Breast epithelium (tissue), 4 donors: ENCODE results near the gene PTPRM. TPM values are rescaled to one million over a fixed set of nuclear protein-coding genes. Genes with fewer than 3 reads are reported as not detected.

Experiments
- DNase-seq, 2 donors: peaks; one replicate each; pipeline ENCODE4 v3.0.0-alpha.2; 2019; ENCODE audit warnings: low spot score in 2 of 2
- H3K27ac ChIP-seq, 2 donors: fragments of 200-600 bp; sonication (generic) in 1 of 2; one replicate each; pipeline ENCODE4 v1.5.1; 2016 to 2019; ENCODE audit warnings: mild to moderate bottlenecking in 1 of 2
- H3K27me3 ChIP-seq, 2 donors: fragments of 200-600 bp; sonication (generic) in 1 of 2; one replicate each; pipeline versions ENCODE4 v1.5.1 to v1.6.0; 2017 to 2019; ENCODE audit warnings: control low read depth in 1 of 2, mild to moderate bottlenecking in 1 of 2
- H3K36me3 ChIP-seq: fragments of 200-600 bp; one replicate; pipeline ENCODE4 v1.5.1; 2019
- H3K4me1 ChIP-seq, 2 donors: fragments of 200-600 bp; sonication (generic); one replicate each; pipeline ENCODE4 v1.5.1; 2016 to 2019; ENCODE audit warnings: control low read depth in 1 of 2
- H3K4me3 ChIP-seq, 3 donors: fragments of 200-600 bp; sonication (generic); 1 replicate in 2 of 3; 2 replicates in 1 of 3; pipeline ENCODE4 v1.5.1; 2016 to 2019; ENCODE audit warnings: mild to moderate bottlenecking in 3 of 3, moderate library complexity in 2 of 3
- H3K9me3 ChIP-seq, 2 donors: fragments of 200-600 bp; sonication (generic) in 1 of 2; one replicate each; pipeline ENCODE4 v1.5.1; 2016 to 2019; ENCODE audit warnings: control low read depth in 1 of 2
- POLR2A ChIP-seq: fragments of 450-650 bp; IDR thresholded peaks from one replicate; pipeline ENCODE4 v1.6.1; 2016; ENCODE audit warnings: antibody characterized with exemption, mild to moderate bottlenecking, moderate library complexity
- POLR2AphosphoS5 ChIP-seq, 3 donors: sonication (generic); formaldehyde crosslinking; IDR thresholded peaks; one replicate each; pipeline ENCODE4 v1.6.1; 2017; ENCODE audit warnings: antibody characterized with exemption in 3 of 3
- intact Hi-C: fragments of 100-400 bp; cut with DNase I; formaldehyde crosslinking; loops from one replicate; pipeline ENCODE4 v1.15.1; 2023; ENCODE audit warnings: low total_unique reads
- total RNA-seq, 3 donors: library from RNA; depleted of rRNA; stranded (reverse); fragments of >200 nt; gene quantifications; one replicate each; pipeline ENCODE4 v1.1.0, GENCODE V29; 2016
- TF ChIP-seq, protein P1 (sequence below), 3 donors: fragments of 450-650 bp; IDR thresholded peaks; one replicate each; pipeline ENCODE4 v1.5.1; 2016 to 2017; ENCODE audit warnings: antibody characterized with exemption in 3 of 3, mild to moderate bottlenecking in 3 of 3, moderate library complexity in 3 of 3

PTPRM gene
- total RNA-seq, 3 donors from 2014 or later: 41.7 to 181 (median 140) TPM

DNA sequence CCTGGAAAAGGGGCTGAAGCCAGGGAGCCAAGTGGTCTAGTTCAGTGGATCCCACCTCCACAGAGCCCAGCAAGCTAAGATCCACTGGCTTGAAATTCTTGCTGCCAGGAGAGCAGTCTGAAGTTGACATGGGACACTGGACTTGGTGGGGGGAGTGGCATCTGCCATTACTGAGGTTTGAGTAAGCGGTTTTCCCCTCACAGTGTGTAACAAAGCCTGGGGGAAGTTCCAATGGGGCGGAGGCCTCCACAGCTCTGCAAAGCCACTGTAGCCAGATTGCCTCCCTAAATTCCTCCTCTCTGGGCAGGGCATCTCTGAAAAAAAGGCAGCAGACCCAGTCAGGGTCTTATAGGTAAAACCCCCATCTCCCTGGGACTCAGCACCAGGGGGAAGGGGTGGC is 144.4 kb downstream of the PTPRM start:
- Histone ChIP-seq H3K4me1 (no peaks in the 10 kb centered on the region), H3K4me3 (no peak overlapping the region), H3K27ac (no peak overlapping the region), H3K27me3 (no peaks in the 10 kb centered on the region), H3K36me3 (no peaks in the 10 kb centered on the region), H3K9me3 (peaks cover 0 to 17% of the 10 kb centered on the region in 2 donors)
- intact Hi-C loops: no loop called here
- DNase-seq: no peak
- no peak for TF ChIP-seq POLR2A
- TF ChIP-seq POLR2AphosphoS5 (IDR thresholded peaks at IDR 0.05): no peak
- TF ChIP-seq, protein P1, sequence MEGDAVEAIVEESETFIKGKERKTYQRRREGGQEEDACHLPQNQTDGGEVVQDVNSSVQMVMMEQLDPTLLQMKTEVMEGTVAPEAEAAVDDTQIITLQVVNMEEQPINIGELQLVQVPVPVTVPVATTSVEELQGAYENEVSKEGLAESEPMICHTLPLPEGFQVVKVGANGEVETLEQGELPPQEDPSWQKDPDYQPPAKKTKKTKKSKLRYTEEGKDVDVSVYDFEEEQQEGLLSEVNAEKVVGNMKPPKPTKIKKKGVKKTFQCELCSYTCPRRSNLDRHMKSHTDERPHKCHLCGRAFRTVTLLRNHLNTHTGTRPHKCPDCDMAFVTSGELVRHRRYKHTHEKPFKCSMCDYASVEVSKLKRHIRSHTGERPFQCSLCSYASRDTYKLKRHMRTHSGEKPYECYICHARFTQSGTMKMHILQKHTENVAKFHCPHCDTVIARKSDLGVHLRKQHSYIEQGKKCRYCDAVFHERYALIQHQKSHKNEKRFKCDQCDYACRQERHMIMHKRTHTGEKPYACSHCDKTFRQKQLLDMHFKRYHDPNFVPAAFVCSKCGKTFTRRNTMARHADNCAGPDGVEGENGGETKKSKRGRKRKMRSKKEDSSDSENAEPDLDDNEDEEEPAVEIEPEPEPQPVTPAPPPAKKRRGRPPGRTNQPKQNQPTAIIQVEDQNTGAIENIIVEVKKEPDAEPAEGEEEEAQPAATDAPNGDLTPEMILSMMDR (IDR thresholded peaks at IDR 0.05): no peak

DNA sequence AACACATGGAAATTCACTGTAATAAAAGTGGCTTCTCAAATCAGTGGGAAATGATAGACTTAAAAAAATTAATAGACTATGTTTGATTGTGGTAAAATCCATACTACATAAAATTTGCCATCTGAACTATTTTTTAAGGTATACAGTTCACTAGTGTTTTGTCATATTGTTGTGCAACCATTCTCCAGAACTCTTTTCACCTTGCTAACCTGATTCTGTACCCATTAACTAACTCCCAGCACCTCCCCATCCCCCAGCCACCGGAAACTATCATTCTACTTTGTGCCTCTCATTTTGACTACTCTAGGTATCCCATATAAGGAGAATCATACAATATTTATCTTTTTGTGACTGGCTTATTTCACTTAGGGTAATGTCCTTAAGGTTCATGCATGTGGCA is 153.3 kb downstream of the PTPRM start:
- H3K4me1 ChIP-seq: no peaks in the 10 kb centered on the region
- H3K27me3 ChIP-seq: no peaks in the 10 kb centered on the region
- TF ChIP-seq POLR2AphosphoS5 (IDR thresholded peaks at IDR 0.05) (no peak), POLR2A (no peak)
- TF ChIP-seq, protein P1 (IDR thresholded peaks at IDR 0.05): no peak
- DNase-seq: no peak
- intact Hi-C loops: no loop called here
- H3K4me3 ChIP-seq: no peak overlapping the region
- peaks cover 4 to 21% of the 10 kb centered on the region in 2 donors for H3K9me3 ChIP-seq
- no peaks in the 10 kb centered on the region for H3K36me3 ChIP-seq
- H3K27ac ChIP-seq: no peak overlapping the region

DNA sequence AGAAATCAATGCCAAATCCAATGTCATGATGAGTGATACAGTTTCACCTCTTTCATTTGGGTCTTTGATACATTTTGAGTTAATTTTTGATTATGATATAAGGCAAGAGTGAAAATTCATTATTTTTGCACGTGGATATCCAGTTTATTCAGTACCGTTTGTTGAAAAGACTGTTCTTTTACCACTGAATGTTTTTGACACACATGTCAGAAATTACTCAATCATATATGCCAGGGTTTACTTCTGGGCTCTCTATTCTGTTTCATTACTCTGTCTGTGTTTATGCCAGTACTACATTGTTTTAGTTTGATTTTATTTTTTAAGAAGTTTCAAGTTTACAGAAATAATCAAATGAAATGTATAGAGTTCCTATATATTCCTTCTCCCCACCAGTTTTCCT is 154.4 kb downstream of the PTPRM start:
- Histone ChIP-seq H3K4me1 (no peaks in the 10 kb centered on the region), H3K9me3 (peaks cover 4 to 10% of the 10 kb centered on the region in 2 donors), H3K27ac (no peak overlapping the region), H3K27me3 (no peaks in the 10 kb centered on the region), H3K4me3 (no peak overlapping the region), H3K36me3 (no peaks in the 10 kb centered on the region)
- DNase-seq: no peak
- TF ChIP-seq, protein P1 (IDR thresholded peaks at IDR 0.05): no peak
- no peak for TF ChIP-seq POLR2A
- no peak for TF ChIP-seq POLR2AphosphoS5 (IDR thresholded peaks at IDR 0.05)
- intact Hi-C loops: no loop called here

DNA sequence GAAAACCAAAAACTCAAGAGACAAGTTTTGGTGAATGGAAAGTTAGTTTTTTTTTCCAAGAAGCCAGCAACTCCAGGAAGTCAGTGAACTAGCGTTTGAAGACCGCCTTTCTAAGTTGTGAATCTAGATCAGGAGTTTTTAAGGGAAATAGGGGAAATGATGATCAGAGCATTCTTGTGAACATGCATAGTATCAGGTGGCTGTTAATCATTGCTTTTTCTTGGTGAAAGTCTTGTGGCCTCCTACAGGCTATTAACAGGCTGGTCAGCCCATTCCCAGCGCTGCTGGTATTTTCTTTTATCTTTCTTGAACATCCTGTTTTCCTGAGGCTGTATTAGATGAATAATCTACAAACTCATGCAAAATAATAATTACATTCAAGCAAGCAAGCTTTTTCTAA is 155.8 kb downstream of the PTPRM start:
- Histone ChIP-seq H3K27ac (no peak overlapping the region), H3K4me1 (peaks cover 0 to 3% of the 10 kb centered on the region in 2 donors), H3K4me3 (no peak overlapping the region), H3K36me3 (no peaks in the 10 kb centered on the region), H3K9me3 (no peaks in the 10 kb centered on the region), H3K27me3 (no peaks in the 10 kb centered on the region)
- intact Hi-C loops: no loop called here
- TF ChIP-seq POLR2AphosphoS5 (IDR thresholded peaks at IDR 0.05): no peak
- DNase-seq: no peak

DNA sequence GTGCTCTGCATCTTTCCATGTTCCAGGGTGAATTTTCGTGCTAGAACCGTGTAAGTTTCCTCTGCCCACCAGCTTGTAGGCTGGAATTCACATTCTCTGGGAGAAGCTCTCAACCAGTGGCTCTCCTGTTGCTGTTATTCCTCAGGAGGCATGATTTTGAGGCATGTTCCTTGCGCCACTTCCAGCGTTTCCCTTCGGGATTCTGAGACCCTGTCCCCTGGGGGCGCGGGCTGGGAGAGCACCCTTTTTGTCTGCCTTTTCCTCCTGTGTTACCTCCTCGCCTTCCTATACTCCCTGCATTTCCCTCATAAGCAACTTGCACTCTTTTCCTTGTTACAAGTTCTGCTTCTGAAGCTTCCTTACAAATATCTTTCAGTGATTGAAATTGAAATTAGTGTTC is 156.4 kb downstream of the PTPRM start:
- intact Hi-C loops: no loop called here
- DNase-seq: no peak
- Histone ChIP-seq H3K4me3 (no peak overlapping the region), H3K36me3 (no peaks in the 10 kb centered on the region), H3K27ac (no peak overlapping the region), H3K4me1 (peaks cover 0 to 3% of the 10 kb centered on the region in 2 donors), H3K9me3 (no peaks in the 10 kb centered on the region), H3K27me3 (no peaks in the 10 kb centered on the region)
- TF ChIP-seq, protein P1 (IDR thresholded peaks at IDR 0.05): no peak
- no peak for TF ChIP-seq POLR2AphosphoS5 (IDR thresholded peaks at IDR 0.05)
- no peak for TF ChIP-seq POLR2A

DNA sequence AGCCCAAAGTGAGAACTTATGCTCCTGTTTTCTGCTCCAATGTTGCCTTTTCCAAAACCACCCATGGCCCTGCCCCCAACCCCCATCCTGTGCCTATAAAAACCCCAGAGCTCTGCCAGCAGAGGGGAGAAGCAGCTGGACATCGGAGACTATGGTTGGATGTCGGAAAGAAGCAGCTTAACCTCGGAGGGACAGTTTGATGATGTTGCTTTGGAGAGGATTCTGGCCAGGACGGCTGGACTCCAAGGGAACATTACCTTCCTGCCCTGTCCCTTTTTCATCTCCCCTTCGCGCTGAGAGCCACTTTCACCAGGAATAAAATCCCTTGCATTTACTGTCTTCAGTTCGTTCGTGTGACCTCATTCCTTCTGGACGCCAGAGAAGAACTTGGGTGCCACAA is 158.4 kb downstream of the PTPRM start:
- no peak for TF ChIP-seq POLR2A
- TF ChIP-seq POLR2AphosphoS5 (IDR thresholded peaks at IDR 0.05): no peak
- TF ChIP-seq, protein P1 (IDR thresholded peaks at IDR 0.05): no peak
- intact Hi-C loops: no loop called here
- Histone ChIP-seq H3K4me1 (peaks cover 0 to 3% of the 10 kb centered on the region in 2 donors), H3K4me3 (no peak overlapping the region), H3K27me3 (no peaks in the 10 kb centered on the region), H3K36me3 (no peaks in the 10 kb centered on the region), H3K27ac (no peak overlapping the region), H3K9me3 (no peaks in the 10 kb centered on the region)
- no peak for DNase-seq
